Measurements from ENCODE around the gene EIF4A3. TPM values are rescaled to one million over a fixed set of nuclear protein-coding genes. Genes with fewer than 3 reads are reported as not detected.

EIF4A3 gene
- total RNA-seq, 4 donors from 2014 or later = 35.8 to 54.0 (median 45.7) TPM

- no peak for TF ChIP-seq CTCF (IDR thresholded peaks at IDR 0.05; ENCODE audit: low read depth)
Observed at GRCh38 chr17:80133626-80133970, 13.3 kb downstream of the EIF4A3 start.

- no peak for TF ChIP-seq CTCF (IDR thresholded peaks at IDR 0.05; ENCODE audit: low read depth)
Observed at GRCh38 chr17:80132906-80133625, 13.9 kb downstream of the EIF4A3 start.

- no peak for TF ChIP-seq CTCF (IDR thresholded peaks at IDR 0.05; ENCODE audit: low read depth)
Observed at GRCh38 chr17:80130992-80131391, 15.9 kb downstream of the EIF4A3 start.

GRCh38 chr17:80129006-80129565 lies 17.8 kb downstream of the EIF4A3 start:
- TF ChIP-seq CTCF (IDR thresholded peaks at IDR 0.05; ENCODE audit: low read depth) = no peak

- TF ChIP-seq CTCF (IDR thresholded peaks at IDR 0.05; ENCODE audit: low read depth) = no peak
Observed at GRCh38 chr17:80126449-80126715, 20.5 kb downstream of the EIF4A3 start.

- TF ChIP-seq CTCF (IDR thresholded peaks at IDR 0.05; ENCODE audit: low read depth) = no peak
Observed at GRCh38 chr17:80125656-80126448, 21.1 kb downstream of the EIF4A3 start.

- TF ChIP-seq CTCF (IDR thresholded peaks at IDR 0.05; ENCODE audit: low read depth) = no peak
Observed at GRCh38 chr17:80124351-80124981, 22.5 kb downstream of the EIF4A3 start.

Measured in subcutaneous adipose tissue (tissue), 4 donors.